Measurements from ENCODE around the gene TET3. TPM values are rescaled to one million over a fixed set of nuclear protein-coding genes. Genes with fewer than 3 reads are reported as not detected.

Gene TET3
- total and polyA plus RNA-seq, 2 of the 4 experiments (the other 2 are of a cell fraction), result 1.6 to 1.8 TPM

DNA sequence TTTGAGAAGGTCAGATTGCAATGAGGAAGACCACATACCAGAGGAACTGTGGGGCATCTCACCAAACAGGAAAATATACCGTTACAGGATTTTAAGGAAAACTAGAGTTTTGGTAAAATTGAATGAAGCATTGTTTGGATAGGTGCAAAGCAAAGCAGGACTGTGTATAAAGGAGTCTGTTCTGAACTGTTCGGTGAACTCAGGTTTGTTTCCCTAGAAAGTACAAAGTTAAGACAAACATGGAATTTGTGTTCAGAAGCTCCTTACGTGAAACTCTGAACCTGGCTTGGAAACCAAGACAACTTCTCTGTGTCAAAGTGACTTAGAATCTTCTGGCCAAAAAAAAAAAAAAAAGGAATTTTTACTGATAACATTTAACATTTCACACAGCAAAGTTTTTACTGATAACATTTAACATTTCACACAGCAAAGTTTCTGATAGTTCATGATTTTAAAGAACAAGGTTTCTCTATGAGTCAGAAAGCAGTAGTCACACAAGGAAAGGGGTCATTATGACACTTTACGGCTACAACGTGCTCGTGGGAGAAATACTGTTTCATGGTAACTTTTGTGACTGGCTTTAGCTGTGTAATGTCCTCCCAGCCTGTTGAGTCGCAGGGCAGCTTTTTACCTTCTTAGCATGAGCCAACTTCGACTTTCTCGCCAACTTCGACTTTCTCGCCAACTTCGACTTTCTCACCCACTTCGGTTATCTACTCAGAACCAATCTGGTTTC is 21.2 kb upstream of the TET3 start:
- Histone ChIP-seq H3K18ac (ENCODE audit: low read depth, low read length) (no peak overlapping the region), H4K8ac (ENCODE audit: low read depth in 2 of 2, low read length in 2 of 2) (no peak overlapping the region), H3K9me1 (ENCODE audit: insufficient read depth, low read length) (no peaks in the 10 kb centered on the region; the same call in 1 of the 2 replicates), H3K4ac (ENCODE audit: low read depth, low read length) (no peak overlapping the region), H2BK20ac (ENCODE audit: low read depth, low read length) (no peak overlapping the region), H3K14ac (replicated peaks; ENCODE audit: low read depth, low read length) (no peak overlapping the region), H3K27me3 (ENCODE audit: control insufficient read depth, insufficient read depth, low read length) (peaks cover 2% of the 10 kb centered on the region; the same call in 1 of the 2 replicates), H2BK15ac (ENCODE audit: low read depth, low read length) (no peak overlapping the region), H3K4me2 (ENCODE audit: low read depth, low read length) (no peak overlapping the region), H4K91ac (ENCODE audit: insufficient read depth, low read depth, low read length) (no peak overlapping the region), H3K4me1 (ENCODE audit: control insufficient read depth, insufficient read depth, low read length) (no peaks in the 10 kb centered on the region), H2AK9ac (replicated peaks; ENCODE audit: low read depth, low read length, poor library complexity) (no peak overlapping the region), H3K23ac (ENCODE audit: low read depth, low read length) (no peak overlapping the region), H2AFZ (replicated peaks; ENCODE audit: low read length, poor library complexity) (no peak overlapping the region), H2AK5ac (ENCODE audit: low read depth, low read length) (no peak overlapping the region), H3K56ac (ENCODE audit: extremely low read depth, insufficient read depth, low read length) (no peak overlapping the region), H3K36me3 (ENCODE audit: control insufficient read depth, insufficient read depth, low read length) (peaks cover 9% of the 10 kb centered on the region), H3K79me1 (ENCODE audit: low read depth in 1 of 2, low read length in 2 of 2) (no peaks in the 10 kb centered on the region; a peak in 1 of 4 replicates), H4K20me1 (ENCODE audit: insufficient read depth, low read length) (no peaks in the 10 kb centered on the region), H3K4me3 (ENCODE audit: insufficient read depth, low read depth, low read length) (no peak overlapping the region), H4K5ac (ENCODE audit: low read depth, low read length) (no peak overlapping the region), H2BK120ac (ENCODE audit: low read depth, low read length) (no peak overlapping the region), H3K27ac (ENCODE audit: insufficient read depth, low read length) (no peak overlapping the region), H3K9me3 (ENCODE audit: control insufficient read depth, insufficient read depth, low read length) (peaks cover 3% of the 10 kb centered on the region), H2BK5ac (ENCODE audit: low read depth, low read length, poor library complexity, severe bottlenecking) (no peak overlapping the region), H3K9ac (ENCODE audit: low read depth, low read length) (no peak overlapping the region)
- POLR2A ChIA-PET (ENCODE audit: unreplicated experiment), result no interaction called here
- WGBS, 2 experiments (ENCODE audit: extremely low coverage in 2 of 2, insufficient read length in 1 of 2), result 98 to 100% methylated on average over 2 to 12 of the region's 13 CpGs
- intact Hi-C loops (cut with micrococcal nuclease), result no loop called here
- in situ Hi-C loops (cut with MboI; ENCODE audit: low sequenced_read_pairs), result no loop called here
- TF ChIP-seq RFX5 (IDR thresholded peaks at IDR 0.05; ENCODE audit: low read depth, low read length) (no peak), MXI1 (IDR thresholded peaks at IDR 0.05; ENCODE audit: borderline replicate concordance, low read depth, low read length) (no peak), MAFK (IDR thresholded peaks at IDR 0.05; ENCODE audit: low read depth, low read length) (no peak), FOS (IDR thresholded peaks at IDR 0.05; ENCODE audit: low read depth, low read length) (no peak), MAZ (IDR thresholded peaks at IDR 0.05; ENCODE audit: borderline replicate concordance, low read depth, low read length) (no peak), SMC3 (IDR thresholded peaks at IDR 0.05; ENCODE audit: low read depth, low read length) (no peak), CEBPB (IDR thresholded peaks at IDR 0.05; ENCODE audit: low read depth, low read length) (no peak), NFE2L2 (IDR thresholded peaks at IDR 0.05; ENCODE audit: low read depth, low read length) (no peak), CHD1 (IDR thresholded peaks at IDR 0.05; ENCODE audit: low read depth, low read length) (no peak), USF2 (IDR thresholded peaks at IDR 0.05; ENCODE audit: low read depth, low read length) (no peak), POLR2A (IDR thresholded peaks at IDR 0.05; ENCODE audit: low read depth, low read length) (no peak), BHLHE40 (IDR thresholded peaks at IDR 0.05; ENCODE audit: low read depth, low read length) (no peak)
- ATAC-seq (ENCODE audit: low read depth), result no peak
- no TSS peak for BruUV-seq (replicated peaks)
- dilution Hi-C loops (cut with HindIII; ENCODE audit: low sequenced_read_pairs, unreplicated experiment), result no loop called here
- no peak for DNase-seq
- CTCF ChIA-PET, result no interaction called here
